ENCODE measurements around the gene RASGRP1. TPM values are rescaled to one million over a fixed set of nuclear protein-coding genes. Genes with fewer than 3 reads are reported as not detected.

RASGRP1 gene
- total RNA-seq, 1 experiment from 2014 or later = 0.51 TPM

GRCh38 chr15:38547255-38547997, 17.2 kb downstream of the RASGRP1 start:
- H3K9me3 ChIP-seq (ENCODE audit: control insufficient read depth, insufficient read depth, low read depth, low read length) = no peaks in the 10 kb centered on the region
- intact Hi-C loops (cut with micrococcal nuclease; ENCODE audit: unreplicated experiment) = no loop called here
- CTCF ChIA-PET = no interaction called here
- DNase-seq (ENCODE audit: low read depth, low spot score) (no peak), ATAC-seq (no peak)
- peaks cover 20% of the 10 kb centered on the region for H3K27me3 ChIP-seq (ENCODE audit: control insufficient read depth, insufficient read depth, low read length)
- no TSS peak for BruUV-seq (replicated peaks)
- no peak for TF ChIP-seq POLR2AphosphoS5 (IDR thresholded peaks at IDR 0.05; ENCODE audit: low read depth, low read length)
- TF ChIP-seq SIN3A (IDR thresholded peaks at IDR 0.05; ENCODE audit: borderline replicate concordance, insufficient read depth, low read depth, low read length) = no peak
- TF ChIP-seq REST (IDR thresholded peaks at IDR 0.05; ENCODE audit: insufficient read depth in 1 of 2, low read depth in 2 of 2, low read length in 1 of 2) = no peak
- TF ChIP-seq, protein P1, sequence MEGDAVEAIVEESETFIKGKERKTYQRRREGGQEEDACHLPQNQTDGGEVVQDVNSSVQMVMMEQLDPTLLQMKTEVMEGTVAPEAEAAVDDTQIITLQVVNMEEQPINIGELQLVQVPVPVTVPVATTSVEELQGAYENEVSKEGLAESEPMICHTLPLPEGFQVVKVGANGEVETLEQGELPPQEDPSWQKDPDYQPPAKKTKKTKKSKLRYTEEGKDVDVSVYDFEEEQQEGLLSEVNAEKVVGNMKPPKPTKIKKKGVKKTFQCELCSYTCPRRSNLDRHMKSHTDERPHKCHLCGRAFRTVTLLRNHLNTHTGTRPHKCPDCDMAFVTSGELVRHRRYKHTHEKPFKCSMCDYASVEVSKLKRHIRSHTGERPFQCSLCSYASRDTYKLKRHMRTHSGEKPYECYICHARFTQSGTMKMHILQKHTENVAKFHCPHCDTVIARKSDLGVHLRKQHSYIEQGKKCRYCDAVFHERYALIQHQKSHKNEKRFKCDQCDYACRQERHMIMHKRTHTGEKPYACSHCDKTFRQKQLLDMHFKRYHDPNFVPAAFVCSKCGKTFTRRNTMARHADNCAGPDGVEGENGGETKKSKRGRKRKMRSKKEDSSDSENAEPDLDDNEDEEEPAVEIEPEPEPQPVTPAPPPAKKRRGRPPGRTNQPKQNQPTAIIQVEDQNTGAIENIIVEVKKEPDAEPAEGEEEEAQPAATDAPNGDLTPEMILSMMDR (IDR thresholded peaks at IDR 0.05) = no peak
- TF ChIP-seq TCF7L2 (IDR thresholded peaks at IDR 0.05; ENCODE audit: low read depth, low read length) = no peak
- POLR2A ChIA-PET = no interaction called here
- in situ Hi-C loops (cut with HindIII; ENCODE audit: low pct_unique_long_range_greater_than_20kb, low sequenced_read_pairs) = no loop called here
- H3K4me3 ChIP-seq (ENCODE audit: low read depth in 2 of 2, low read length in 2 of 2) = no peak overlapping the region
- H3K36me3 ChIP-seq (ENCODE audit: control insufficient read depth, insufficient read depth, low read length) = no peaks in the 10 kb centered on the region
- no peaks in the 10 kb centered on the region for H3K4me1 ChIP-seq (ENCODE audit: control insufficient read depth, insufficient read depth, low read length)
- no peak overlapping the region for H3K27ac ChIP-seq (ENCODE audit: low read length)

- in situ Hi-C loops (cut with HindIII; ENCODE audit: low pct_unique_long_range_greater_than_20kb, low sequenced_read_pairs) (no loop called here), intact Hi-C loops (cut with micrococcal nuclease; ENCODE audit: unreplicated experiment) (no loop called here)
- ATAC-seq (no peak), DNase-seq (ENCODE audit: low read depth, low spot score) (no peak)
- ChIA-PET CTCF (no interaction called here), POLR2A (no interaction called here)
- H3K9me3 ChIP-seq (ENCODE audit: control insufficient read depth, insufficient read depth, low read depth, low read length) = no peaks in the 10 kb centered on the region
- no TSS peak for BruUV-seq (replicated peaks)
- H3K27me3 ChIP-seq (ENCODE audit: control insufficient read depth, insufficient read depth, low read length) = peaks cover 9% of the 10 kb centered on the region
- TF ChIP-seq TCF7L2 (IDR thresholded peaks at IDR 0.05; ENCODE audit: low read depth, low read length) (no peak), REST (IDR thresholded peaks at IDR 0.05; ENCODE audit: insufficient read depth in 1 of 2, low read depth in 2 of 2, low read length in 1 of 2) (no peak), POLR2AphosphoS5 (IDR thresholded peaks at IDR 0.05; ENCODE audit: low read depth, low read length) (no peak), SIN3A (IDR thresholded peaks at IDR 0.05; ENCODE audit: borderline replicate concordance, insufficient read depth, low read depth, low read length) (no peak)
- TF ChIP-seq, protein P1 (IDR thresholded peaks at IDR 0.05) = no peak
- no peaks in the 10 kb centered on the region for H3K36me3 ChIP-seq (ENCODE audit: control insufficient read depth, insufficient read depth, low read length)
- no peak overlapping the region for H3K4me3 ChIP-seq (ENCODE audit: low read depth in 2 of 2, low read length in 2 of 2)
- no peaks in the 10 kb centered on the region for H3K4me1 ChIP-seq (ENCODE audit: control insufficient read depth, insufficient read depth, low read length)
- H3K27ac ChIP-seq (ENCODE audit: low read length) = no peak overlapping the region
Observed at GRCh38 chr15:38545179-38545578, 19.4 kb downstream of the RASGRP1 start.
